ENCODE data around the gene GPRC5D.
A peak's percentile ranks its signal among the peaks of the same experiment; 100 is the strongest.

GPRC5D gene

DNA sequence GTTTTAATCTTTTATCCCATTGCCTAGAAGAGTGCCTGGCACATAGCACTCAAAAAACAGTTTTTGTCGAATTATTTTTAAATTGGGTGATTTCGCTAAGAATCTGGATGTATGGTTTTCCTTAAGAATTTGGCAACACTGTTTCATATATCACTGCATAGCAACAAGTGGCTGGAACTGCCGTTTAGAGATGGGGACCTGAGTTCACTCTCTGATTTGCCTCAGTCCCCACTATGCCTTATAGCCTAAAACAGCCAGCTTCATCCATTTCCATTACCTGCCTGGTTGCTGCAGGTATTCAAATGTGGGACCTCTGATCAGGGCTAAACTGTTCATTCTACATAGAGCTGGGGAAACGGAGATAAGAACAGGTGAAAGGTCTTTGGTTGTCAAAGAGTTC, 46.3 kb upstream of the GPRC5D start:
- TF ChIP-seq CTCF (IDR thresholded peaks at IDR 0.05; ENCODE audit: control insufficient read depth, insufficient read depth, low read depth, low read length, missing control alignments) = no peak
- no peak overlapping the region for H3K4me3 ChIP-seq (ENCODE audit: control insufficient read depth, low read depth, low read length)
- DNase-seq (ENCODE audit: low read depth) = no peak

DNA sequence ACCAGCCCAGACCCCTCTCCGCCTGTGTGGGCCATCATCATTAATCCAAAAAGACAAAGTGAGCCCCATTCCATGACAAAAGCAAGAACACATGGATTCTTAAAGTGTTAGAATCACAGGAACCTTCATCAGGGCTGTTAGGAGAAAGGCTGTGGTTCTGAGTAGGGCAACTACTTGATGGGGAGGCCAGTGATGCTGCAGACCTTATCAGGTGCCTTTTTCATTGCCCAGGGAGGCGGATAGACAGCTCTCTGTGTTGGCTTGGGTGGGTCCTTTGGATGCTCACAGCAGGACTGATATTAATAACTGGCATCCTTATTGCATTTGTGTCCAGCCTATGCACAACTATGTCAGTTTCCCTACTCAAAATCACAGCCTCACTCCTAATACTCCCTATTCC, 45.8 kb upstream of the GPRC5D start:
- no peak overlapping the region for H3K4me3 ChIP-seq (ENCODE audit: control insufficient read depth, low read depth, low read length)
- no peak for TF ChIP-seq CTCF (IDR thresholded peaks at IDR 0.05; ENCODE audit: control insufficient read depth, insufficient read depth, low read depth, low read length, missing control alignments)
- DNase-seq (ENCODE audit: low read depth) = no peak

DNA sequence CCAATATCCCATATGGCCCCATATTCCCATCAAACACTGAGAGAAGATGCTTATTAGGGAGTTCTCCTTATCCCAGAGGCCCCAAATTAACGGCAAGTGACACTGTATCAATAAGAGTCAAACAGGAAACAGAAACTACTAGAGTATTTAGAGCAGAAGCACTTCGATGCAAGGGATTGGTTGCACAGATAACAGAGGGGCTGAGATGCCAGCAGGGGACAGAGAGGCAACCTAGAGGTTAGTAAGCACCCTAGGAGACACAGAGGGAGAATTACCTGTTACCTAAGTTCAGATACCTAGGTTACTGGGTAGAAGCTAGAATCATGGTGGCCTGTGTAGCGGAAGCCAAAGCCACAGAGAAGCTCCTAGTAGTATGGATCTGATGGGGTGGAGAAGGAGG, 45.2 kb upstream of the GPRC5D start:
- DNase-seq (ENCODE audit: low read depth) = no peak
- no peak overlapping the region for H3K4me3 ChIP-seq (ENCODE audit: control insufficient read depth, low read depth, low read length)
- no peak for TF ChIP-seq CTCF (IDR thresholded peaks at IDR 0.05; ENCODE audit: control insufficient read depth, insufficient read depth, low read depth, low read length, missing control alignments)

DNA sequence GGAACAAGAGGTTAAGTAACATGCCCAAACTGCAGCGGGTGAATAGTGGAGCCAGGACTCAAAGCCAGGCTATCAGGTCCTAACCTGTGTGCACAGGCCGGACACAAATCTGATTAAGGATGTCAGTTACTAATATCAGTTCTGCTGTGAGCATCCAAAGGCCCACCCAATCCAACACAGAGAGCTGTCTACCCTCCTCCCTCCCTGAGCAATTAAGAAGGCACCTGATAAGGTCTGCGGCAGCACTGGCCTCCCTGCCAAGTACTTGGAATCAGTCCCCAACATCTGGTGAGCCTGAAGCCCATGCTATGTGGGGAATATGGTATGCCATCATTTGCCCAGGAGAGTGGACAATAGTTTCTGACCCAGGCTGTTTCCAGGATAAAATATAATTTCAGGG, 44.2 kb upstream of the GPRC5D start:
- no peak for TF ChIP-seq CTCF (IDR thresholded peaks at IDR 0.05; ENCODE audit: control insufficient read depth, insufficient read depth, low read depth, low read length, missing control alignments)
- H3K4me3 ChIP-seq (ENCODE audit: control insufficient read depth, low read depth, low read length) = no peak overlapping the region
- no peak for DNase-seq (ENCODE audit: low read depth)

DNA sequence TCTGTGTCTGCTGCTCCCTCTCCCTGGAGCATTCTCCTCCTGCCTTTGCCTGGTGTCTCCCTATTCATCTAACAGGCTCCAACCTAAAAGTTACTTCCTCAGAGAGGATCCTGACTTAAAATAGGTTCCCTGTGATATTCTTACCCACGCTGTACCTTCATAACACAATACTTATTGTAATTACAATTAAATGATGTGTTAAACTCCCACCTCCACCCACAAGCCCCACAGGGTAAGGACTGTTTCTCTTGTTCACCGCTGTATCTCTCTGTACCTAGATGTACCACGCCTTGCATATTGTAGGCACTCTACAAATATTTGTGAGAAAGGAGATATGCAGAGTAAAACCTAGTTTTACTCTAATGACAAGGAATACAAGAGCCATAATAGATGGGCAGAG, 43.1 kb upstream of the GPRC5D start:
- H3K4me3 ChIP-seq (ENCODE audit: control insufficient read depth, low read depth, low read length) = no peak overlapping the region
- DNase-seq (ENCODE audit: low read depth) = no peak
- no peak for TF ChIP-seq CTCF (IDR thresholded peaks at IDR 0.05; ENCODE audit: control insufficient read depth, insufficient read depth, low read depth, low read length, missing control alignments)

DNA sequence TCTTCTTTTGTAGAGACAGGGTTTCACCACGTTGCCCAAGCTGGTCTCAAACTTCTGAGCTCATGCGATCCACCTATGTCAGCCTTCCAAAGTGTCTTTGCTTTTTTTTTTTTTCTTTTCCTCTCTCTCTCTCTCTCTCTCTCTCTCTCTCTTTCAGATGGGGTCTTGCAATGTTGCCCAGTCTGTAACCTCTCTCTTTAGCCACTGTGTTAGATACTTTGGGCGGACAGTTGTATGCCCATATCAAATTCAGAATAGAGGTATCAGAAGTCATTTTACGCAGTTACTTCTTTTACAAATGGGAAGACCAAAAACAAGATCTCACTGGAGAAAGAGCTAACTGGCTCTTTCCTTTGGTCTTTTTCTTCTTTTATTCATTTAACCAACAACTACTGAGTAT, 41.4 kb upstream of the GPRC5D start:
- DNase-seq (ENCODE audit: low read depth) = no peak
- TF ChIP-seq CTCF (IDR thresholded peaks at IDR 0.05; ENCODE audit: control insufficient read depth, insufficient read depth, low read depth, low read length, missing control alignments) = no peak
- peak overlapping the region; percentile 20 for H3K4me3 ChIP-seq (ENCODE audit: control insufficient read depth, low read depth, low read length)

Data from AG09309 (cell line).